NB4 (cell line): ENCODE data around the gene FUT3.

Experiments
- POLR2A ChIP-seq: IDR thresholded peaks from 2 replicates; pipeline ENCODE4 v1.6.1; 2011; ENCODE audit warnings: mild to moderate bottlenecking; ENCODE audit not compliant: insufficient read length; ENCODE audit errors: extremely low read depth
- TF ChIP-seq, protein P1 (sequence below): IDR thresholded peaks from one replicate; pipeline ENCODE4 v1.5.1; 2012; ENCODE audit warnings: low read depth, low read length
- TF ChIP-seq, protein P2 (sequence below): IDR thresholded peaks from 2 replicates; pipeline ENCODE4 v1.6.1; 2011; ENCODE audit warnings: low read depth, low read length

DNA sequence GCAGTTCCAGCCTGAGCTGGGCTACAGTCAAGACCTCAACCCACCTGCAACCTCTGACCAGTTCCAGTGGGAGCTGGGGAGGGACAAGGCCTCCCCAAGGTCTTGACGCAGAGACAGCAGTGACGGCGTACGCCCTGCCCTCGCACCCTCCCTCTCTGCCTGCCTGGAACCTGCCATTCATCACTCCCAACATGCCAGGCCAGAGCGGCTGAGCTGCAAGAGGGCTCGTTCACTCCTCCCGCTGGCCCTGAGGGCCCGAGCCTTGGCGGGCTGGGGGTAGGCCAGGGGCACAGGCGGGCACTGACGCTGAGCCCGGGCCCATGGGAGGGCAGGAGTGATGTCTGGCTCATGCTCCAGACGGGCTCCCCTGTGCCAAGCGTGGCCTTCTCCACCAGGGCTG, 44.2 kb upstream of the FUT3 start:
- TF ChIP-seq POLR2A, result no peak
- TF ChIP-seq, protein P1, sequence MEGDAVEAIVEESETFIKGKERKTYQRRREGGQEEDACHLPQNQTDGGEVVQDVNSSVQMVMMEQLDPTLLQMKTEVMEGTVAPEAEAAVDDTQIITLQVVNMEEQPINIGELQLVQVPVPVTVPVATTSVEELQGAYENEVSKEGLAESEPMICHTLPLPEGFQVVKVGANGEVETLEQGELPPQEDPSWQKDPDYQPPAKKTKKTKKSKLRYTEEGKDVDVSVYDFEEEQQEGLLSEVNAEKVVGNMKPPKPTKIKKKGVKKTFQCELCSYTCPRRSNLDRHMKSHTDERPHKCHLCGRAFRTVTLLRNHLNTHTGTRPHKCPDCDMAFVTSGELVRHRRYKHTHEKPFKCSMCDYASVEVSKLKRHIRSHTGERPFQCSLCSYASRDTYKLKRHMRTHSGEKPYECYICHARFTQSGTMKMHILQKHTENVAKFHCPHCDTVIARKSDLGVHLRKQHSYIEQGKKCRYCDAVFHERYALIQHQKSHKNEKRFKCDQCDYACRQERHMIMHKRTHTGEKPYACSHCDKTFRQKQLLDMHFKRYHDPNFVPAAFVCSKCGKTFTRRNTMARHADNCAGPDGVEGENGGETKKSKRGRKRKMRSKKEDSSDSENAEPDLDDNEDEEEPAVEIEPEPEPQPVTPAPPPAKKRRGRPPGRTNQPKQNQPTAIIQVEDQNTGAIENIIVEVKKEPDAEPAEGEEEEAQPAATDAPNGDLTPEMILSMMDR, result no peak
- TF ChIP-seq, protein P2, sequence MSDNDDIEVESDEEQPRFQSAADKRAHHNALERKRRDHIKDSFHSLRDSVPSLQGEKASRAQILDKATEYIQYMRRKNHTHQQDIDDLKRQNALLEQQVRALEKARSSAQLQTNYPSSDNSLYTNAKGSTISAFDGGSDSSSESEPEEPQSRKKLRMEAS, result no peak
